ENCODE data around the gene SNX19. TPM values are rescaled to one million over a fixed set of nuclear protein-coding genes. Genes with fewer than 3 reads are reported as not detected.

SNX19 gene
- polyA plus RNA-seq, 1 donor from 2014 or later = 20.8 TPM

- Histone ChIP-seq H3K27ac (ENCODE audit: low read length) (no peak overlapping the region), H3K79me2 (replicated peaks; ENCODE audit: insufficient read depth, low read length) (peaks cover 14% of the 10 kb centered on the region), H3F3A (ENCODE audit: insufficient read depth, low read length, poor library complexity, severe bottlenecking) (no peaks in the 10 kb centered on the region), H3K27me3 (ENCODE audit: insufficient read depth, low read depth, low read length) (no peaks in the 10 kb centered on the region), H3K36me3 (ENCODE audit: insufficient read depth, low read length) (peaks cover 5% of the 10 kb centered on the region), H2AFZ (ENCODE audit: low read depth, low read length) (no peak overlapping the region), H3K9me3 (ENCODE audit: low read length) (no peaks in the 10 kb centered on the region), H3K4me3 (ENCODE audit: low read length) (no peak overlapping the region), H3K4me2 (ENCODE audit: low read length) (no peak overlapping the region), H3K9me2 (ENCODE audit: insufficient read depth, low read length) (no peaks in the 10 kb centered on the region), H4K20me1 (ENCODE audit: insufficient read depth) (no peaks in the 10 kb centered on the region), H3K9ac (ENCODE audit: low read length) (no peak overlapping the region)
- TF ChIP-seq EZH2 (IDR thresholded peaks at IDR 0.05; ENCODE audit: borderline replicate concordance, insufficient read depth, low read length, poor library complexity, severe bottlenecking) = no peak
- no peak for TF ChIP-seq POLR2AphosphoS5 (IDR thresholded peaks at IDR 0.05)
- no peak for TF ChIP-seq SMC3 (conservative IDR thresholded peaks at IDR 0.05; ENCODE audit: poor library complexity)
- no peak for TF ChIP-seq RAD21 (conservative IDR thresholded peaks at IDR 0.05)
- no peak for TF ChIP-seq TAF1 (IDR thresholded peaks at IDR 0.05; ENCODE audit: low read depth)
- TF ChIP-seq EP300 (conservative IDR thresholded peaks at IDR 0.05; ENCODE audit: poor library complexity, severe bottlenecking) = no peak
- no peak for TF ChIP-seq CTCF (IDR thresholded peaks at IDR 0.05; ENCODE audit: poor library complexity, severe bottlenecking)
- no peak for TF ChIP-seq REST (IDR thresholded peaks at IDR 0.05; ENCODE audit: borderline replicate concordance)
- TF ChIP-seq MXI1 (conservative IDR thresholded peaks at IDR 0.05; ENCODE audit: poor library complexity, severe bottlenecking) = no peak
Observed at GRCh38 chr11:130911306-130911705, 5.0 kb downstream of the SNX19 start.

GRCh38 chr11:130909650-130910049 lies 6.6 kb downstream of the SNX19 start:
- Histone ChIP-seq H3K36me3 (ENCODE audit: insufficient read depth, low read length) (peaks cover 5% of the 10 kb centered on the region), H3K4me3 (ENCODE audit: low read length) (no peak overlapping the region), H3K9ac (ENCODE audit: low read length) (no peak overlapping the region), H3F3A (ENCODE audit: insufficient read depth, low read length, poor library complexity, severe bottlenecking) (no peaks in the 10 kb centered on the region), H3K27ac (ENCODE audit: low read length) (no peak overlapping the region), H2AFZ (ENCODE audit: low read depth, low read length) (no peak overlapping the region), H3K79me2 (replicated peaks; ENCODE audit: insufficient read depth, low read length) (peaks cover 3% of the 10 kb centered on the region), H3K4me2 (ENCODE audit: low read length) (no peak overlapping the region), H3K9me2 (ENCODE audit: insufficient read depth, low read length) (no peaks in the 10 kb centered on the region), H4K20me1 (ENCODE audit: insufficient read depth) (no peaks in the 10 kb centered on the region), H3K9me3 (ENCODE audit: low read length) (no peaks in the 10 kb centered on the region), H3K27me3 (ENCODE audit: insufficient read depth, low read depth, low read length) (no peaks in the 10 kb centered on the region)
- no peak for TF ChIP-seq SMC3 (conservative IDR thresholded peaks at IDR 0.05; ENCODE audit: poor library complexity)
- TF ChIP-seq RAD21 (conservative IDR thresholded peaks at IDR 0.05) = no peak
- no peak for TF ChIP-seq TAF1 (IDR thresholded peaks at IDR 0.05; ENCODE audit: low read depth)
- TF ChIP-seq CTCF (IDR thresholded peaks at IDR 0.05; ENCODE audit: poor library complexity, severe bottlenecking) = no peak
- no peak for TF ChIP-seq REST (IDR thresholded peaks at IDR 0.05; ENCODE audit: borderline replicate concordance)
- no peak for TF ChIP-seq EZH2 (IDR thresholded peaks at IDR 0.05; ENCODE audit: borderline replicate concordance, insufficient read depth, low read length, poor library complexity, severe bottlenecking)
- TF ChIP-seq EP300 (conservative IDR thresholded peaks at IDR 0.05; ENCODE audit: poor library complexity, severe bottlenecking) = no peak
